NCI-H446 (cell line): ENCODE measurements around the gene IPO8.
"Not testable (repeated sequence)": the region's sequence is repeated elsewhere in the genome, so short reads cannot be mapped to it uniquely, and the experiment has no call there.

Experiments used
- DNase-seq, 2 experiments: peaks; one replicate each; lab custom pipeline; 2025; lab: John Stamatoyannopoulos, UW

Gene IPO8

GRCh38 chr12:30603129-30603528 lies 92.5 kb downstream of the IPO8 start:
- DNase-seq: no peak

GRCh38 chr12:30602678-30603077 lies 93.0 kb downstream of the IPO8 start:
- DNase-seq: no peak

GRCh38 chr12:30599608-30600007 lies 96.1 kb downstream of the IPO8 start:
- DNase-seq: no peak

GRCh38 chr12:30598889-30599288 lies 96.8 kb downstream of the IPO8 start:
- DNase-seq: no peak

- no peak for DNase-seq
Observed at GRCh38 chr12:30595742-30596141, 99.9 kb downstream of the IPO8 start.

GRCh38 chr12:30594509-30594908 lies 101.2 kb downstream of the IPO8 start:
- DNase-seq: no peak

- DNase-seq: not testable (repeated sequence)
Observed at GRCh38 chr12:30588572-30588971, 107.1 kb downstream of the IPO8 start.

GRCh38 chr12:30587782-30588181 lies 107.9 kb downstream of the IPO8 start:
- DNase-seq: no peak

GRCh38 chr12:30585877-30586276 lies 109.8 kb downstream of the IPO8 start:
- no peak for DNase-seq

- no peak for DNase-seq
Observed at GRCh38 chr12:30582943-30583342, 112.7 kb downstream of the IPO8 start.

GRCh38 chr12:30580344-30580743 lies 115.3 kb downstream of the IPO8 start:
- no peak for DNase-seq
